ENCODE data around the gene CD44. TPM values are rescaled to one million over a fixed set of nuclear protein-coding genes. Genes with fewer than 3 reads are reported as not detected.

The CD44 gene
- total RNA-seq, 2 donors from 2014 or later, result 698 to 736 TPM

GRCh38 chr11:35160902-35161597 lies 22.1 kb downstream of the CD44 start:
- ATAC-seq (no peak), DNase-seq (ENCODE audit: low spot score) (no peak)
- Mint-ChIP-seq H3K27me3 (no peaks in the 10 kb centered on the region), H3K27ac (peak overlapping the region; percentile 35 to 97), H3K9me3 (no peaks in the 10 kb centered on the region), H3K4me1 (ENCODE audit: low read depth in 2 of 2) (peaks cover 89 to 92% of the 10 kb centered on the region in 2 donors), H3K36me3 (peaks cover 28% of the 10 kb centered on the region), H3K4me3 (peak overlapping the region; percentile 36)

- DNase-seq (ENCODE audit: low spot score) (no peak), ATAC-seq (no peak)
- peaks cover 97% of the 10 kb centered on the region in 2 donors for H3K4me1 Mint-ChIP-seq (ENCODE audit: low read depth in 2 of 2)
- H3K36me3 Mint-ChIP-seq, result peaks cover 21% of the 10 kb centered on the region
- H3K9me3 Mint-ChIP-seq, result no peaks in the 10 kb centered on the region
- peak overlapping the region; percentile 69 to 97 for H3K27ac Mint-ChIP-seq
- peak overlapping the region; percentile 78 for H3K4me3 Mint-ChIP-seq
- no peaks in the 10 kb centered on the region for H3K27me3 Mint-ChIP-seq
Observed at GRCh38 chr11:35162745-35163144, 23.8 kb downstream of the CD44 start.

- no peak for DNase-seq (ENCODE audit: low spot score)
- Mint-ChIP-seq H3K36me3 (peaks cover 21% of the 10 kb centered on the region), H3K27me3 (no peaks in the 10 kb centered on the region), H3K4me3 (peak overlapping the region; percentile 78), H3K27ac (peak overlapping the region; percentile 69 to 97), H3K4me1 (ENCODE audit: low read depth in 2 of 2) (peaks cover 96 to 97% of the 10 kb centered on the region in 2 donors), H3K9me3 (no peaks in the 10 kb centered on the region)
- ATAC-seq, result no peak
Observed at GRCh38 chr11:35163209-35163608, 24.2 kb downstream of the CD44 start.

DNA sequence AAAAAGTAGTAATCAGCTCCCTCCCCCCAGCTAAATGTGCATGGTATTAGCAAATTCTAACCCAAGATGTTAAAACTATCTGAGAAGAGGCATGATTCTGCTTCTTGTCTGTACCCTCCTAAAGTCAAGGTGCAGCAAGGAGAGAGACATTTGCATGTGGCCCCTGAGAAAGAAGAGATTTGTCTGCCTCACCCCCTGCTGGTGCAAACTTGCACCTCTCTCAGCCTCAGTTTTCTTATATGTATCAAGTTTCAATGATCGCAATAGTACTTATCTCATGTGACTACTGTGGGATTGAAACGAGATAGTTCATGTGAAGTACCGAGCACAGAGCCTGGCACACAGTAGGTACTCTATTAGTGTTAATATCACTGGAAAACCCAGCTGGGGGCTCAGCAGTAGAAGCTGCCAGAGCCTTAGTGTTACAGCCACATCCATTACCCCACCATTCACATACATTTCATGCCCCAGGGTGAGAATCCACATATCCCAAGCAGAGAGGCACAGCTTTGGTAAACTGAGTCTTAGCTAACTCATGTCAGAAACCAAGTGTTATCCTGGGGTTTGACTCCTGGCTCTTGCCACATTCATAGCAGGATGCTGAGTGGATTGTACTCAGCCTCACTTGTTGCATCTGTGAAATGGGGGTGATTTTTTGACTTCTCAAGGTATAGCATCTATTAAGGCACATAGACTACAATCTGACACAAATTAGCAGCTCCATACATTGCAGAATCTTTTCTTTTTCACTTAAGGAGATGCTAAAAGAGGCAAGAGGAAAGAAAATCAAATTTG lies 24.9 kb downstream of the CD44 start:
- peaks cover 96 to 99% of the 10 kb centered on the region in 2 donors for H3K4me1 Mint-ChIP-seq (ENCODE audit: low read depth in 2 of 2)
- no peaks in the 10 kb centered on the region for H3K27me3 Mint-ChIP-seq
- ATAC-seq (no peak), DNase-seq (ENCODE audit: low spot score) (no peak)
- H3K27ac Mint-ChIP-seq, result peak overlapping the region; percentile 69 to 97
- peak overlapping the region; percentile 78 for H3K4me3 Mint-ChIP-seq
- peaks cover 22% of the 10 kb centered on the region for H3K36me3 Mint-ChIP-seq
- H3K9me3 Mint-ChIP-seq, result no peaks in the 10 kb centered on the region

GRCh38 chr11:35165030-35165422 lies 26.1 kb downstream of the CD44 start:
- H3K36me3 Mint-ChIP-seq, result peaks cover 27% of the 10 kb centered on the region
- H3K4me3 Mint-ChIP-seq, result peak overlapping the region; percentile 78
- DNase-seq (ENCODE audit: low spot score) (no peak), ATAC-seq (no peak)
- H3K9me3 Mint-ChIP-seq, result no peaks in the 10 kb centered on the region
- H3K4me1 Mint-ChIP-seq (ENCODE audit: low read depth in 2 of 2), result peaks cover 97 to 99% of the 10 kb centered on the region in 2 donors
- no peaks in the 10 kb centered on the region for H3K27me3 Mint-ChIP-seq
- peak overlapping the region; percentile 69 to 97 for H3K27ac Mint-ChIP-seq

DNA sequence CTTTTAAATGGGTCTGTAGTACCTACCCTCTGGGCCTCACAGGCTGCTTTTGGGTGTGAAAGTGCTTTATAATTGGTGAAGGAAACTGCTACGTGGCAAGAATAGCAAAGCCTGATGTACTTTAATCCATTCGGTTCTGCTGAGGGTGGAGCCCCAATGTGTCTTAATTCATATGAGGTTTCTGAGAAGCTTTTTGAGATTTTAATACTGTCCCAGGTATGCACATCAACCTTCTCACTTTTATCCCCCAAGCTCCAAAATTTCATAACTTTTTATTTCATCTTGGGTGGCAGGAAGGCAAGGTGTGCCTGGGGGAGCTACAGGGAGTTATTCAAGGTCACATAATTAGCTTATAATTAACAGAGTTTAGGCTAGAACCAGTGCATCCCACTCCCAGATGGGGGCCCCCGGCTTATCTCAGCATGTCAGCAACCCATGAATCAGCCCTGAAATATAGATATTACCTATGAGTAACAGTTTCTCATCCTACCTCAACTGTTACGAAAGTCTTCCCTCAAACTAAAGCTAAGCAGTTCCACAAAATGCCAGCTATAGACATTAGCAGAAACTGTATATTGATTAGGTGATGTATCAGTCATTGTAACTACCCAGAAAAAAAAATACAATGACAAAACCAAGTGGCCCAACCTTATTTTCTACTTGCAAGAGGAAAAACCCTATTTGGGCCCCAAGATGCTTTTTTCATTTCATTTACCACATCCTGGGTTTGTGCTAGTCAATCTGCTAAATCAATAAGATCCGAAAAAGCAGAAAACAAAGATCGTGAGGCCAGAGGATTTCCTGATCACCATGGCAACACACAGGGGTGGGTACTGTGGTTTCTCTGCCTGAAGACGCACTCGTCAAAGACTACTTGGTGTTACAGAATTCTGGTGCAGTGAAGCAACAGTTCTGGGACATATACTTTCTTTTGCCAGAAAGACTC lies 26.7 kb downstream of the CD44 start:
- Mint-ChIP-seq H3K27ac (peak overlapping the region; percentile 69 to 97), H3K27me3 (no peaks in the 10 kb centered on the region), H3K4me1 (ENCODE audit: low read depth in 2 of 2) (peaks cover 96 to 99% of the 10 kb centered on the region in 2 donors), H3K4me3 (peak overlapping the region; percentile 78), H3K36me3 (peaks cover 20% of the 10 kb centered on the region), H3K9me3 (no peaks in the 10 kb centered on the region)
- peak; percentile 91 for DNase-seq (ENCODE audit: low spot score)
- peak; percentile 89 to 92 for ATAC-seq

GRCh38 chr11:35166369-35167360 lies 27.7 kb downstream of the CD44 start:
- ATAC-seq, result peak; percentile 50 to 69
- Mint-ChIP-seq H3K36me3 (peaks cover 26% of the 10 kb centered on the region), H3K9me3 (no peaks in the 10 kb centered on the region), H3K4me1 (ENCODE audit: low read depth in 2 of 2) (peaks cover 94 to 99% of the 10 kb centered on the region in 2 donors), H3K27ac (peak overlapping the region; percentile 69 to 97), H3K4me3 (peak overlapping the region; percentile 78), H3K27me3 (no peaks in the 10 kb centered on the region)
- DNase-seq (ENCODE audit: low spot score), result peak; percentile 68

DNA sequence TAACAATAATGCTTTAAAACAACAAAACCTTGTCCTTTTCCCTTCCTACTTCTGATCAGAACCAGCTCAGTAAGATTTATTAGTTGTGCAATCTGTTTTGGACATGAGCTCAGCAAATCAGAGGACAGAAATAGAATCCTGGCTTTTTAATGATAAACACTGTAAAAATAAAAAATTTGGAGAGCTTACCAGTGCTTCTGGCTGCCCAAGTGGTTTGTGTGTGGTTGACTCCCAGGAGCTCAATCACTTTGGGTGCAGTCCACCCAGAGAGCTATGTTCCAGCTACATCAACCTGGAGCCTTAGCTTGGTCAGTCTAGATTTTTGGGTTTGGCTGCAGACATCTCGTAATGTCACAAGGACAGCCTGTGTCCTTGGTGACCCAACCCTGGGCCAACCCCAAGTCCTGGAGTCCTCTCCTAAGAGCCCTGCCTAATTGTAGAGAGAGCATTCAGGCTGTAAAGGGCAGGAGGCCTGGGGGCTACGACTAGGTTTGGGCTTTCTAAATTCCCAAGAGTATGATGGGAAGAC lies 28.5 kb downstream of the CD44 start:
- ATAC-seq (no peak), DNase-seq (ENCODE audit: low spot score) (no peak)
- Mint-ChIP-seq H3K27me3 (no peaks in the 10 kb centered on the region), H3K4me3 (peak overlapping the region; percentile 78), H3K36me3 (peaks cover 25% of the 10 kb centered on the region), H3K27ac (peak overlapping the region; percentile 69 to 97), H3K4me1 (ENCODE audit: low read depth in 2 of 2) (peaks cover 93 to 99% of the 10 kb centered on the region in 2 donors), H3K9me3 (no peaks in the 10 kb centered on the region)

DNA sequence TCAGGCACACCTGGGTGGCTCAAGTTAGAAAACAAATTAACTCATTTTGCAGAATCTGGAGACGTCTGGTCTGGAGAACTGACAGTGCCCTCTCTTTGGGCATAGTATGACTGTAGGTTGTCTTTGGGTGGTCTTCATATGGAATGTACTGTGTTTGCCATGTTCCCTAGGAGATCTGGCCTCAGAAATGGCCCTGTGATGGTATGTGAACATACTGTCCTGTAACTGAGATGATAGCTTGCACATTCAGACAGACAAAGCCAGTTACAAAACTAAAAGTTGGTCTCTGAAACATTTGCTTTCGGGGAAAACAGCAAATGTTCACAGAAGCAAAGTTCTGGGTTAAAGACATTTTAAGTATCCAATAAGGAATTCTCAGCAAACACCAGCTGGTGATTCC lies 29.7 kb downstream of the CD44 start:
- no peak for ATAC-seq
- Mint-ChIP-seq H3K4me1 (ENCODE audit: low read depth in 2 of 2) (peaks cover 93 to 99% of the 10 kb centered on the region in 2 donors), H3K36me3 (peaks cover 25% of the 10 kb centered on the region), H3K9me3 (no peaks in the 10 kb centered on the region), H3K27me3 (no peaks in the 10 kb centered on the region), H3K27ac (peak overlapping the region; percentile 69 to 97), H3K4me3 (peak overlapping the region; percentile 78)
- DNase-seq (ENCODE audit: low spot score), result no peak

GRCh38 chr11:35169112-35169511 lies 30.1 kb downstream of the CD44 start:
- Mint-ChIP-seq H3K36me3 (peaks cover 25% of the 10 kb centered on the region), H3K4me1 (ENCODE audit: low read depth in 2 of 2) (peaks cover 93 to 99% of the 10 kb centered on the region in 2 donors), H3K27ac (peak overlapping the region; percentile 69 to 97), H3K27me3 (no peaks in the 10 kb centered on the region), H3K9me3 (no peaks in the 10 kb centered on the region), H3K4me3 (peak overlapping the region; percentile 78)
- ATAC-seq (no peak), DNase-seq (ENCODE audit: low spot score) (no peak)

DNA sequence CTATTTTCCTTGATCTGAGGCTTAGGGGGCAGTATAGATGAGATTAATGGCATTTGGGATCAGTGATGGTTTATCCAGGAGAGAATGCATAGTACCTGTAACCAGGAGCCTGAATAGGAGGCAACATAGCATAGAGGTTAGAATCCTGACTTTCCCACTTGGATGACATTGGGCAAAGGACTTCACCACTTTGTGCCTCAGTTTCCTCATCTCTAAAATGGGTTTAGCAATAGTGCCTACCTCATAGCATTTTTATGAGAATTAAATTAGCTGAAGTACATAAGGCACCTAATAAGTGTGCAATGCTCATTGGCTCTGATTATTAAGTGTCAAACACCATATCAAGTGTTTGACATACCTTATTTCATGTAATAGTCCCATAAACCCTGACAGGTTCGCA lies 30.8 kb downstream of the CD44 start:
- ATAC-seq, result no peak
- peaks cover 27% of the 10 kb centered on the region for H3K36me3 Mint-ChIP-seq
- H3K27ac Mint-ChIP-seq, result peak overlapping the region; percentile 69 to 97
- peaks cover 93 to 99% of the 10 kb centered on the region in 2 donors for H3K4me1 Mint-ChIP-seq (ENCODE audit: low read depth in 2 of 2)
- no peaks in the 10 kb centered on the region for H3K9me3 Mint-ChIP-seq
- H3K27me3 Mint-ChIP-seq, result no peaks in the 10 kb centered on the region
- peak overlapping the region; percentile 12 for H3K4me3 Mint-ChIP-seq
- DNase-seq (ENCODE audit: low spot score), result no peak

DNA sequence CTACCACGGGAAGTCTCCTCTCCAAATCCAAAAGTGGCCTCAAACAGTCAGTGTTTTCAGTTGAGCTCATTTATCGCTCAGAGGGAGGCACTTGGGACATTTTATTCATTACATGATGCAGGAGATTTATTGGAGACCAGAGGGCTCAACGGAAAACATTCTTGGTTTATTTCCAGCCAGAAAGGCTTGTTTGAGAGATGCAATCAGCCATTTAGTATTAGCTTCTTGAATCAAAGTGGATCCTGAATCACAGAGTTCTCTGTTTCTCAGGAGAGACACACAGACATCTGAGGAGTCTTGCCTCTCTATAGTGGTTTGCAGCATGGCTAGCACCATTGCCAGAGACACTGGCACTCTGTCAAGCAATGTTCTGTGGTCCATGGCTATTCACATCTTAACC lies 31.5 kb downstream of the CD44 start:
- no peaks in the 10 kb centered on the region for H3K9me3 Mint-ChIP-seq
- H3K36me3 Mint-ChIP-seq, result peaks cover 35% of the 10 kb centered on the region
- peak overlapping the region; percentile 47 to 69 for H3K27ac Mint-ChIP-seq
- no peak for DNase-seq (ENCODE audit: low spot score)
- no peak for ATAC-seq
- peaks cover 92 to 100% of the 10 kb centered on the region in 2 donors for H3K4me1 Mint-ChIP-seq (ENCODE audit: low read depth in 2 of 2)
- no peaks in the 10 kb centered on the region for H3K27me3 Mint-ChIP-seq
- H3K4me3 Mint-ChIP-seq, result no peak overlapping the region
